Measurements from ENCODE around the gene TBCD.

DNA sequence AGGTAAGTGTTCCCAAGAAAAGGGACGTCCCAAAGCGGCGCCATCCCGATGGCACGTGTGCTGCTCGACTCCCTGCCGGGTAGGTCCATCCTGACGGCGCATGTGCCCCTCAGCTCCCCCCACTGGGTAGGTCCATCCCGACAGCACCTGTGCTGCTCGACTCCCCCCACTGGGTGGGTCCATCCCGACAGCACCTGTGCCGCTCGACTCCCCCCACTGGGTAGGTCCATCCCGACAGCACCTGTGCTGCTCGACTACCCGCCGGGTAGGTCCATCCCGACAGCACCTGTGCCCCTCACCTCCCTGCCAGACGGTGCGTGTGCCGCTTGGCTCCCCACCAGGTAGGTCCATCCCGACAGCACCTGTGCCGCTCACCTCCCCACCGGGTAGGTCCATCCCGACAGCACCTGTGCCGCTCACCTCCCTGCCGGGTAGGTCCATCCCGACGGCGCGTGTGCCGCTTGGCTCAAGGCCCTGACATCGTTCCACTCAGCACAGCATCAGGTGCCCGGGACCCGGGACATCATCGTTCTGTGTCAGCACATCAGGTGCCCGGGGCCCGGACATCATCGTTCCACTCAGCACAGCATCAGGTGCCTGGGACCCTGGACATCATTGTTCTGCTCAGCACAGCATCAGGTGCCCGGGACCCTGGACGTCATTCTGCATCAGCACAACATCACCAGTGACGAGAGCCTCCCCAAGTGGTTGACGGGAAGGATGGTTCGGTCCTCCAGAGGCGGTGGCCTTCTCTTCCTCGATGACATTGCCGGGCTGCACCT is 22.2 kb upstream of the TBCD start:
- TF ChIP-seq RAD21 (conservative IDR thresholded peaks at IDR 0.05) (no peak), EZH2 (IDR thresholded peaks at IDR 0.05; ENCODE audit: borderline replicate concordance, insufficient read depth, low read length, poor library complexity, severe bottlenecking) (no peak), TAF1 (IDR thresholded peaks at IDR 0.05; ENCODE audit: low read depth) (no peak)
- TF ChIP-seq, protein P1, sequence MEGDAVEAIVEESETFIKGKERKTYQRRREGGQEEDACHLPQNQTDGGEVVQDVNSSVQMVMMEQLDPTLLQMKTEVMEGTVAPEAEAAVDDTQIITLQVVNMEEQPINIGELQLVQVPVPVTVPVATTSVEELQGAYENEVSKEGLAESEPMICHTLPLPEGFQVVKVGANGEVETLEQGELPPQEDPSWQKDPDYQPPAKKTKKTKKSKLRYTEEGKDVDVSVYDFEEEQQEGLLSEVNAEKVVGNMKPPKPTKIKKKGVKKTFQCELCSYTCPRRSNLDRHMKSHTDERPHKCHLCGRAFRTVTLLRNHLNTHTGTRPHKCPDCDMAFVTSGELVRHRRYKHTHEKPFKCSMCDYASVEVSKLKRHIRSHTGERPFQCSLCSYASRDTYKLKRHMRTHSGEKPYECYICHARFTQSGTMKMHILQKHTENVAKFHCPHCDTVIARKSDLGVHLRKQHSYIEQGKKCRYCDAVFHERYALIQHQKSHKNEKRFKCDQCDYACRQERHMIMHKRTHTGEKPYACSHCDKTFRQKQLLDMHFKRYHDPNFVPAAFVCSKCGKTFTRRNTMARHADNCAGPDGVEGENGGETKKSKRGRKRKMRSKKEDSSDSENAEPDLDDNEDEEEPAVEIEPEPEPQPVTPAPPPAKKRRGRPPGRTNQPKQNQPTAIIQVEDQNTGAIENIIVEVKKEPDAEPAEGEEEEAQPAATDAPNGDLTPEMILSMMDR (IDR thresholded peaks at IDR 0.05; ENCODE audit: poor library complexity, severe bottlenecking): no peak

Measured in neural cell (in vitro differentiated cells).